Type B pancreatic cell (in vitro differentiated cells): ENCODE results near the gene ZFP92. TPM values are rescaled to one million over a fixed set of nuclear protein-coding genes. Genes with fewer than 3 reads are reported as not detected.

Experiments
- DNase-seq: peaks from one replicate; pipeline ENCODE4 v3.0.0; 2021; ENCODE audit warnings: mixed read lengths; ENCODE audit not compliant: unreplicated experiment; ENCODE audit errors: extremely low spot score
- H3K27ac Mint-ChIP-seq: 2 replicates; pipeline ENCODE4 v1.8.0; 2021; ENCODE audit warnings: mild to moderate bottlenecking, mixed read lengths
- H3K27me3 Mint-ChIP-seq: 2 replicates; pipeline ENCODE4 v1.8.0; 2021; ENCODE audit warnings: mixed read lengths
- H3K36me3 Mint-ChIP-seq: 2 replicates; pipeline ENCODE4 v1.8.0; 2021; ENCODE audit warnings: mixed read lengths
- H3K4me1 Mint-ChIP-seq: one replicate; pipeline ENCODE4 v1.8.0; 2021; ENCODE audit warnings: mixed read lengths; ENCODE audit not compliant: unreplicated experiment
- H3K4me3 Mint-ChIP-seq: 2 replicates; pipeline ENCODE4 v1.8.0; 2021; ENCODE audit warnings: mild to moderate bottlenecking, mixed read lengths
- H3K9me3 Mint-ChIP-seq: 2 replicates; pipeline ENCODE4 v1.8.0; 2021; ENCODE audit warnings: mixed read lengths
- total RNA-seq: library from RNA; stranded (reverse); gene quantifications from 2 replicates; pipeline ENCODE4 v1.2.1, GENCODE V29; 2021; ENCODE audit warnings: low replicate concordance
- TF ChIP-seq, protein P1 (sequence below): fragments of 200-600 bp; sonication (generic); conservative IDR thresholded peaks from 2 replicates; pipeline ENCODE4 v1.5.0; 2021; ENCODE audit warnings: antibody characterized with exemption, mild to moderate bottlenecking

Gene ZFP92
- total RNA-seq, 1 donor from 2014 or later: 0.41 TPM

DNA sequence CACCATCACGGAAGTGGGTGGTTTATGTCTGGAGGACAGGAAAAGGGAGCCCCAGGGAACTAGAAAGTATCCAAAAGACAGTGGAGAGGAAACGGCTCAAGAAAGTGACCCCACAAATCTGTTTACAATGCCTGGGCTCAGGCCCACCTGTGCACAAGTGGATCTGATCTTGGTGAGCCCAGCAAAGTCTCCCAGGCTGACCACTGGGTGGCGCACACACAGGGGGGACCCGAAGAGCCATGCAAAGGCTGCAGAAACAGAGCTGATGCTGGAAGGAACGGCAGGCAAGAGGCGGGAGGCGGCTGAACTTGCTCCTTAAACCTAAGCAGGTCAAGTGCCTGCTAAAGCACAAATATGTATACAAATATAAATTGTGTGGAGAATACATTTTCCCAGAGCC, 49.6 kb downstream of the ZFP92 start:
- Mint-ChIP-seq H3K4me1 (no peaks in the 10 kb centered on the region), H3K36me3 (no peaks in the 10 kb centered on the region), H3K27me3 (no peaks in the 10 kb centered on the region), H3K9me3 (no peaks in the 10 kb centered on the region), H3K27ac (no peak overlapping the region), H3K4me3 (no peak overlapping the region)
- DNase-seq: no peak
- TF ChIP-seq, protein P1, sequence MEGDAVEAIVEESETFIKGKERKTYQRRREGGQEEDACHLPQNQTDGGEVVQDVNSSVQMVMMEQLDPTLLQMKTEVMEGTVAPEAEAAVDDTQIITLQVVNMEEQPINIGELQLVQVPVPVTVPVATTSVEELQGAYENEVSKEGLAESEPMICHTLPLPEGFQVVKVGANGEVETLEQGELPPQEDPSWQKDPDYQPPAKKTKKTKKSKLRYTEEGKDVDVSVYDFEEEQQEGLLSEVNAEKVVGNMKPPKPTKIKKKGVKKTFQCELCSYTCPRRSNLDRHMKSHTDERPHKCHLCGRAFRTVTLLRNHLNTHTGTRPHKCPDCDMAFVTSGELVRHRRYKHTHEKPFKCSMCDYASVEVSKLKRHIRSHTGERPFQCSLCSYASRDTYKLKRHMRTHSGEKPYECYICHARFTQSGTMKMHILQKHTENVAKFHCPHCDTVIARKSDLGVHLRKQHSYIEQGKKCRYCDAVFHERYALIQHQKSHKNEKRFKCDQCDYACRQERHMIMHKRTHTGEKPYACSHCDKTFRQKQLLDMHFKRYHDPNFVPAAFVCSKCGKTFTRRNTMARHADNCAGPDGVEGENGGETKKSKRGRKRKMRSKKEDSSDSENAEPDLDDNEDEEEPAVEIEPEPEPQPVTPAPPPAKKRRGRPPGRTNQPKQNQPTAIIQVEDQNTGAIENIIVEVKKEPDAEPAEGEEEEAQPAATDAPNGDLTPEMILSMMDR: peak; percentile 74

Other genes starting within 250 kb of the ZFP92 start
- not detected in 2 replicates for gene MAGEA1, start 232.2 kb upstream of the ZFP92 start, total RNA-seq
- not detected in 2 replicates for gene PNMA6F, start 89.7 kb upstream of the ZFP92 start, total RNA-seq
- 7.4 and 11.9 TPM in 2 replicates for gene ZNF275, start 77.3 kb upstream of the ZFP92 start, total RNA-seq
- not detected in 2 replicates for gene PNMA6E, start 10.1 kb upstream of the ZFP92 start, total RNA-seq
- 0.72 and 1.3 TPM in 2 replicates for gene TREX2, start 34.6 kb downstream of the ZFP92 start, total RNA-seq
- gene HAUS7, start 59.1 kb downstream of the ZFP92 start, total RNA-seq: 19.6 and 32.5 TPM in 2 replicates
- 2.7 and 29.6 TPM in 2 replicates for gene BGN, start 83.5 kb downstream of the ZFP92 start, total RNA-seq
- gene ATP2B3, start 106.2 kb downstream of the ZFP92 start, total RNA-seq: 0.26 and 0.43 TPM in 2 replicates
- gene CCNQ, start 187.7 kb downstream of the ZFP92 start, total RNA-seq: 19.0 and 19.9 TPM in 2 replicates
- 5.8 and 9.5 TPM in 2 replicates for gene DUSP9, start 235.7 kb downstream of the ZFP92 start, total RNA-seq